ACC112 (cell line): ENCODE data around the gene CYP3A4.
"Not testable (repeated sequence)": the region's sequence is repeated elsewhere in the genome, so short reads cannot be mapped to it uniquely, and the experiment has no call there.

Experiments used
- H2AFZ ChIP-seq: fragments of 200-600 bp; sonication (generic); one replicate; pipeline ENCODE4 v1.6.0; 2017; ENCODE audit warnings: antibody characterized with exemption, low read length; ENCODE audit not compliant: unreplicated experiment
- H3K27ac ChIP-seq: fragments of 200-600 bp; sonication (generic); 2 replicates; pipeline ENCODE4 v1.5.1; 2014; ENCODE audit warnings: low read depth, mild to moderate bottlenecking, antibody characterized with exemption, low read length, moderate library complexity
- H3K27me3 ChIP-seq: fragments of 200-600 bp; sonication (generic); 2 replicates; pipeline ENCODE4 v1.6.1; 2014; ENCODE audit warnings: mild to moderate bottlenecking, antibody characterized with exemption, low read length, moderate library complexity, mixed read lengths; ENCODE audit not compliant: insufficient read depth
- H3K36me3 ChIP-seq: fragments of 200-600 bp; sonication (generic); 2 replicates; pipeline ENCODE4 v1.6.1; 2016; ENCODE audit warnings: mild to moderate bottlenecking, antibody characterized with exemption, low read length, moderate library complexity, mixed read lengths; ENCODE audit not compliant: insufficient read depth
- H3K4me1 ChIP-seq: fragments of 200-600 bp; sonication (generic); one replicate; pipeline ENCODE4 v1.6.1; 2016; ENCODE audit warnings: low read length, mixed read lengths; ENCODE audit not compliant: insufficient read depth, unreplicated experiment, control insufficient read depth
- H3K4me3 ChIP-seq: fragments of 200-600 bp; sonication (generic); 2 replicates; pipeline ENCODE4 v1.5.1; 2014; ENCODE audit warnings: mild to moderate bottlenecking, low read depth, low read length
- H3K79me2 ChIP-seq: fragments of 200-600 bp; sonication (generic); one replicate; pipeline ENCODE4 v1.6.0; 2016; ENCODE audit warnings: low read length; ENCODE audit not compliant: control insufficient read depth, unreplicated experiment, insufficient read depth

The CYP3A4 gene

DNA sequence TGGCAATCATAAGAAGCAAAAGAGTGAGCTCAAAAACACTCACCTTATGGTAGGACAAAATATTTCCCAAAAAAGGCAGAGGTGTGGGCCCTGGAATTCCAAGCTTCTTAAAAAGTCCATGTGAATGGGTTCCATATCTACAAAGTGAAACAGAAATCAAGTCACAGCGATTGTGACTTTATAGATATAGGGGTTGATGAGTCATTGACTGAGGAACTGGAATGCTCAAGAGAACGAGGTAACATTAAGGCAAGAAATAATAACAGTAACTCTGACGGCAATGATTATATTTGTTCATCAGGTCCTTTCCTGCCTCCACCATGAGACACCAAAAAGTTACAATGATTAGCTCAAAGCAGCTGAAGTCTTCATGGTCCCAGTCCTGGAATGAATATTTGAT is 4.0 kb downstream of the CYP3A4 start:
- H3K79me2 ChIP-seq, result no peaks in the 10 kb centered on the region
- H3K4me1 ChIP-seq, result no peaks in the 10 kb centered on the region

DNA sequence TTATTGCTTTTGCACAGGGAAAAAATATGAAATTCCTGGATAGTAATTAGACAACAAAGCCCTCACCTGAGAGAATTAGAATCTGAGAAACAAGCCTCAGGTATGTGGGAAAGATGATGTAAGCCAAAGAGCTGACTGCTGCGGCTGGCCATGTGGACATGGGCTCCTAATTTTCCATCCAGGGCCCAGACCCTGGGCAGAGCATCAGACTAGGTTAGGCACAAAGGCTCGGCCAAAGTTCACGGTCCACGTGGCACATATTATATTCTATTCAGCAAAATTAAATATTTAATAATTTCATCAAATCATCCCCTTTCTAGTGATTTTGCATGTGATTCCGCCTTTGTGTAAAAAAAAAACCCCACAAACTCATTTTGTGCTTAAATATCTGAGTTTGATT is 5.1 kb downstream of the CYP3A4 start:
- Histone ChIP-seq H3K36me3 (no peaks in the 10 kb centered on the region), H3K27me3 (peaks cover 59% of the 10 kb centered on the region), H3K79me2 (no peaks in the 10 kb centered on the region), H3K27ac (no peak overlapping the region), H2AFZ (no peak overlapping the region), H3K4me3 (no peak overlapping the region), H3K4me1 (no peaks in the 10 kb centered on the region)

More for the DNA sequence above, 4.0 kb downstream of the CYP3A4 start:
- Histone ChIP-seq H3K27me3 (peaks cover 69% of the 10 kb centered on the region), H3K36me3 (no peaks in the 10 kb centered on the region), H2AFZ (no peak overlapping the region), H3K27ac (no peak overlapping the region), H3K4me3 (no peak overlapping the region)

DNA sequence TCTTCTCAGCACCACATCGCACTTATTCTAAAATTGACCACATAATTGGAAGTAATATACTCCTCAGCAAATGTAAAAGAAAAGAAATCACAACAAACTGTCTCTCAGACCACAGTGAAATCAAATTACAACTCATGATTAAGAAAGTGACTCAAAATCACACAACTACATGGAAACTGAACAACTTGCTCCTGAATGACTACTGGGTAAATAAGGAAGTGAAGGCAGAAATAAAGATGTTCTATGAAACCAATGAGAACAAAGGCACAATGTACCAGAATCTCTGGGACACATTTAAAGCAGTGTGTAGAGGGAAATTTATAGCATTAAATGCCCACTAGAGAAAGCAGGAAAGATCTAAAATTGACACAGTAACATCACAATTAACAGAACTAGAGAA is 10.6 kb downstream of the CYP3A4 start:
- not testable (repeated sequence) for H3K79me2 ChIP-seq, H2AFZ ChIP-seq

DNA sequence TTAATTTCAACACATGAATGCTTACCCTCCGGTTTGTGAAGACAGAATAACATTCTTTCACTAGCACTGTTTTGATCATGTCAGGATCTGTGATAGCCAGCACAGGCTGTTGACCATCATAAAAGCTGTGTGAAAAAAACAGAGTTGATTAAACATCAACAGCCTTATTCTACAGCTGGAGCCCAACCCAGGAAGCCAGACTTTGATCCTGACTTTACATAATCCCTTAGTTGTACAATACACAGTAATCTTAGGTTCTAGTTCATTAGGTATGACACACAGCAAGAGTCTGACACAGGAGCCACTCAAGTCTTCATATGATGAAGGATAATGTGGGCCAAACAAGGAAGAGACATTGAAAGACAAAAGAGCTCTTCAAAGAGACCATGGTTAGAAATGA is 11.4 kb downstream of the CYP3A4 start:
- no peak overlapping the region for H2AFZ ChIP-seq
- no peak overlapping the region for H3K4me3 ChIP-seq
- no peaks in the 10 kb centered on the region for H3K79me2 ChIP-seq
- H3K36me3 ChIP-seq, result no peaks in the 10 kb centered on the region
- H3K27ac ChIP-seq, result no peak overlapping the region
- peaks cover 31% of the 10 kb centered on the region for H3K27me3 ChIP-seq
- H3K4me1 ChIP-seq, result peaks cover 2% of the 10 kb centered on the region

More for the DNA sequence above, 10.6 kb downstream of the CYP3A4 start:
- not testable (repeated sequence) for H3K4me1 ChIP-seq, H3K36me3 ChIP-seq, H3K27ac ChIP-seq, H3K4me3 ChIP-seq
- H3K27me3 ChIP-seq, result peaks cover 39% of the 10 kb centered on the region

DNA sequence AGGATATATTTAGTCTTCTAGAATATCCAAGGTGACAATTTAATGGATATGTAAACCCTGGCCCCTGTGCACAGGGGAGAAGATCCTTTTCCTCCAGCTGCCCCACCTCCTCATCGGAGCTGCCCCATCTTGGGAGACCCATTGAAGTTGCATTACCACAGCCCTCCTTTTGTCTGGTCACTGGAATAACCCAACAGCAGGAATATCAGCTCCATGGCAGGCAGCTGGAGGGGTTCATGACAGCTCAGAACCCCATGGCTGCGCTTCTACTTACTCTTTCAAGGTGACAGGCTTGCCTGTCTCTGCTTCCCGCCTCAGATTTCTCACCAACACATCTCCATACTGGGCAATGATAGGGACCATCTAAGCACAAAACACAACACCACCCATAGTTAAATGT is 14.5 kb downstream of the CYP3A4 start:
- H3K36me3 ChIP-seq, H2AFZ ChIP-seq, H3K4me3 ChIP-seq, H3K27ac ChIP-seq, H3K79me2 ChIP-seq: not testable (repeated sequence)
- Histone ChIP-seq H3K27me3 (peaks cover 35% of the 10 kb centered on the region), H3K4me1 (peaks cover 14% of the 10 kb centered on the region)

DNA sequence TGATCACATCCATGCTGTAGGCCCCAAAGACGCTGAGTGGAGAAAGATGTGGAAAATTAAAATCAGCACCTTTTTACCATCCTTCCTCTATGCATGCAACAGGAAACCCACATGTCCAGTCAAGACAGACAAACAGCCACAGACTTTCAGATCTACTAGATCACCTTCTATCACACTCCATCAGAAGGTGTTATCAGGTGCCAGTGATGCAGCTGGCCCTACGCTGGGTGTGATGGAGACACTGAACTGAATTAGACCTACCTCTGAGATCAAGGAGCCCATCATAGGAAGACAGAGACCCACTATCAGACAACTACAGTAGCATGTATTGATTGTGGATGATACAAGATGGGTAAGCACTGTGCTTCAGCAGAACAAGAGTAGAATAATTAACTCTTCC is 15.5 kb downstream of the CYP3A4 start:
- Histone ChIP-seq H3K36me3 (no peaks in the 10 kb centered on the region), H3K27me3 (peaks cover 37% of the 10 kb centered on the region), H3K27ac (no peak overlapping the region), H3K4me3 (no peak overlapping the region), H3K4me1 (peaks cover 16% of the 10 kb centered on the region), H2AFZ (no peak overlapping the region), H3K79me2 (no peaks in the 10 kb centered on the region)

DNA sequence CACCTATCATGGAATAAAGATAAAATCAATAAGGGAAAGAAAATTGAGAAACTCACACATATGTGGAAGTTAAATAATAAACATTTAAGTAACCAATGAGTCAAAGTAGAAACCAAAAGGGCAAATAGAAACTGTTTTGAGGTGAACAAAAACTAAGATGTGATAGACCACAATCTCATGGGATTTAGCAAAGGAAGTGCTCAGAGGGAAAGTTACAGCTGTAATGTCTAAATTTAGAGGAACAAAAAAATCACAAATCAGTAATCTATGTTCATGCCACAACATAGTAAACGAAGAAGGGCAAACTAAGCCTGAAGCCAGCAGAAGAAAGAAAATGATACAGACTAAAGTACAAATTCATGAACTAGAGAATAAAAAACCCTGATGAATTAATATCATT is 16.3 kb downstream of the CYP3A4 start:
- no peak overlapping the region for H2AFZ ChIP-seq
- no peak overlapping the region for H3K4me3 ChIP-seq
- H3K4me1 ChIP-seq, result peaks cover 21% of the 10 kb centered on the region
- H3K27ac ChIP-seq, result no peak overlapping the region
- H3K79me2 ChIP-seq, result no peaks in the 10 kb centered on the region
- no peaks in the 10 kb centered on the region for H3K36me3 ChIP-seq
- peaks cover 36% of the 10 kb centered on the region for H3K27me3 ChIP-seq

DNA sequence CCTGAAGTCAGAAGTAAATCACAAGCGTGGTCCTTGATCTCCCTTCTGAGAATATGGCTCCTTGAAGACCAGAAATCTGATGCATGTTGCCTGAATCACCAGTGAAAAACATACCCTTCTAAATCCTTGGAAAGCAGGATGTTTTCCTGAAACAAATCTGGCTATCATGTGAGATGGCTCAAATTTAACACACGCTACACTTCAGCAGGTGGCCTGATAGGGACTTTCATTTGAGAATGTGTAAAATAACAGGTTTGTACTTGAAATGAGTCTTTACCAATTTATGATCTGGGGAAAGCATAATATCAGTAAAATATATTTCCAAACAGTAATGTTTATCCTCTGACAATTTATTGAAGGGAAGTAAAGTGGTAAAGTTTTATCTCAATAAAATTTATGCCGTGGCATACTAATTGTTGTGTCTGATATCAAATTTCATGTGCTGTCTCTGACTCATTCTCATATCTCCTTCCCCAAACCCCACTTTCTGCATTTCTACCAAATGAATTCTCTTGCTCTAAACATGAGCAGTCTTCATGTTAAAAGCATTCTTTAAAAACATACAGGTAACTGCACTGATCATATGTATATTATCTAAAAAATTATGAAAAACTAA is 17.4 kb downstream of the CYP3A4 start:
- Histone ChIP-seq H3K27me3 (peaks cover 26% of the 10 kb centered on the region), H3K36me3 (no peaks in the 10 kb centered on the region), H3K4me1 (peaks cover 23% of the 10 kb centered on the region), H2AFZ (no peak overlapping the region), H3K27ac (no peak overlapping the region), H3K79me2 (no peaks in the 10 kb centered on the region), H3K4me3 (no peak overlapping the region)

DNA sequence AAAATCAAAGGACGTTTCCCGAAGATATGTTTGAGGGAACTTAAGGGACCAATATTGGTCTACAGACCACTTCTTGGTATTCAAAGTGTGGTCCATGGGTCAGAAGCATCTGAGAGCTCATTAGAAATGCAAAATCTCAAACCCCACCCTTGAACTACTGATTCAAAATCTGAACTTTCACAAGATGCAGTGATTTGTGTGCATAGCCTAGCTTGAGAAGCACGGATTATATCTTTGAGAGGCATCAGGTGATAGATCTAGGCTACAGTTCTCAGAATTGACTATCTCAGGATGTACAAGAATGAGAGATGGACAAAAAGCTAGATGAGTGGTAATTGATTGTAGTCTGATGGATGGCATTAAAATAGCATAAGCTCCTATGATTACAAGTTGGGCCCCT is 19.5 kb downstream of the CYP3A4 start:
- H3K27ac ChIP-seq, result no peak overlapping the region
- H2AFZ ChIP-seq, result no peak overlapping the region
- no peaks in the 10 kb centered on the region for H3K36me3 ChIP-seq
- H3K27me3 ChIP-seq, result 0 out of 2 replicates have a peak, but pooled peaks cover 7% of the 10 kb centered on the region
- H3K79me2 ChIP-seq, result no peaks in the 10 kb centered on the region
- H3K4me3 ChIP-seq, result no peak overlapping the region
- H3K4me1 ChIP-seq, result peaks cover 23% of the 10 kb centered on the region

DNA sequence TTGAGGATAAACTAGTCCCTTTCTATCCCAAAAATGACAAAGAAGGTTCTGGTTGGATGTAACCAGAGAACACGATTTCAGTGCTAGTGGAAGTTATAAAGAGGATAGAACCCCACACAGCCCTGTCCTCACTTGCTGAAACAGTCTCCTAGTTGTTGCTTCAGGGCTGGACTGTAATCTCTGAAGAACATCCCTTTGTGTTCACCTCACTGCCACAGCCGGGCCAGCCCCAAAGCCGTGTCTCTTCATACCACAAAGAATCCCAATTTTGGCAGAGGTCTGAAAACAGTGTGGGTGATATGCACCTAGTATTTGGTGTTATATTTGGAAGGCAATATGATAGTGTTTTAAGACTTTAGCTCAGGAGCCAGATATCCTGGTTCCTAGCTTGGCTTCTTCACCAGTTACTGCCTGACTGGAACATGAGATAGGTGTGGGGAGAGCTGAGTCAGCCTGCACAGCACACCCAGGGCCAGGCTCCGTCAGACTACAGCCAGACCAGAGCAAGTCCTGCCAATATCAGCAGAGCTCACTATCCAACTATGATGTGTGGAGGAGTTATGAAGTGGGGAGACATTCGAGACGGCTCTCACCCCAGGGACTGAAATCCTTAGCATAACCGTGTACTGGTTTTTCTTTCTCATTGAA is 21.2 kb downstream of the CYP3A4 start:
- Histone ChIP-seq H3K79me2 (no peaks in the 10 kb centered on the region), H3K4me1 (peaks cover 23% of the 10 kb centered on the region), H2AFZ (peak overlapping the region; percentile 55), H3K27ac (peak overlapping the region; percentile 49), H3K36me3 (no peaks in the 10 kb centered on the region), H3K27me3 (0 out of 2 replicates have a peak, but pooled peaks cover 7% of the 10 kb centered on the region), H3K4me3 (no peak overlapping the region)

DNA sequence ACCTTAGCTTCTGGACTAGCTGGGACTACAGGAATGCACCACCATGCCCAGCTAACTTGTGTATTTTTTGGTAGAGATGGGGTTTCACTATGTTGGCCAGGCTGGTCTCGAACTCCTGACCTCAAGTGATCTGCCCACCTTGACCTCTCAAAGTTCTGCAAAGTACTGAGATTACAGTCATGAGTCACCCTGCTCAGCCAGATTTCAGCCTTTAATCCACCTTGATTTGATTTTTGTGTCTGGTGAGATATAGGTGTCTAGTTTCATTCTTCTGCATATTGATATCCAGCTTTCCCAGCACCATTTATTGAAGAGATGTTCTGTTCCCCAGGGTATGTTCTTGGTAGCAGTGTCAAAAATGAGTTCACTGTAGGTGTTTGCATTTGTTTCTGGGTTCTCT is 28.9 kb downstream of the CYP3A4 start:
- Histone ChIP-seq H3K27ac (no peak overlapping the region), H2AFZ (no peak overlapping the region), H3K27me3 (no peaks in the 10 kb centered on the region), H3K79me2 (no peaks in the 10 kb centered on the region), H3K4me3 (no peak overlapping the region), H3K36me3 (no peaks in the 10 kb centered on the region), H3K4me1 (peaks cover 10% of the 10 kb centered on the region)
